ENCODE data around the gene ARPIN. TPM values are rescaled to one million over a fixed set of nuclear protein-coding genes. Genes with fewer than 3 reads are reported as not detected.

The ARPIN gene
- total and polyA plus RNA-seq, 2 experiments from 2014 or later = 5.4 to 9.0 TPM

DNA sequence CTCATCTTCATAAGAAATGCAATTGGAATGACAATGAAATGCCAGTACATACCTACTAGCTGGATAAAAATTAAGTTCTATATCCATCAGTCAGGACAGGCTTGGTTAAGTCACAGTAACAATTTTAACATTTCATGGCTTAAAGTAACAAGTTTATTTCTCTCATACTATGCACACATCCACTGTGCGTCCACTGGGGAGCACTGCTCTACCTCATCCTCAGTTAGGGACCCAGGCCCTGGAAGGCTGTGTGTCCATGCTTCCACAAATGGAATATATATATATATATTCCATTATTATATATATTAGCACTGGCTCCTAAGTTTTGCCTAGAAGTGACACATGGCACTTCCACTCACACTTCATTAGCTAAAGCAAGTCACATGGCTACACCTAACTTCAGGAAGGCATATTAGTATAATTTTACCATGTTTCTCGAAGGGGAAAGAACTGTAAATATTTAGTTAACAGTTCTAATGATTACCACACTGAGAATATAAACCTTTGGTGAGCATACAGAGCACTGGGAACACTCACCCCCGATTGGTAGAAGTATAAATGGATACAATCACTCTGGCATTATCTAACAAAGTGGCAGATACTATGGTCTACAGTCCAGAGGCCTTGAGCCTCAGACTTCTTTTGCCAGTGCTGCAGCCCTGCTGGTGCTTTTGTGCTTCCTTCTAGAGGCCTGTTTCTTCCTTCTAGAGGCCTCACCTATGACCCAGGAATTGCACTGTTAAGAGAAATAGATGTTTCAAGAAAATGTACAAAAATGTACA, 47.6 kb downstream of the ARPIN start:
- 69 to 81% methylated on average over 3 of the region's 3 CpGs for WGBS, 2 experiments (ENCODE audit: low coverage in 1 of 2, low lambda C conversion rate in 2 of 2, missing lambda C conversion rate in 2 of 2)
- in situ Hi-C loops (cut with MboI) = no loop called here

GRCh38 chr15:89863918-89864317, 48.8 kb downstream of the ARPIN start:
- Histone ChIP-seq H3F3A (ENCODE audit: insufficient read depth) (no peaks in the 10 kb centered on the region; the same call in 1 of the 2 replicates), H3K79me2 (ENCODE audit: insufficient read depth) (peaks cover 12% of the 10 kb centered on the region; the same call in 1 of the 2 replicates), H3K36me3 (ENCODE audit: low read depth) (peaks cover 19% of the 10 kb centered on the region; the same call in 1 of the 2 replicates), H3K27ac (no peak overlapping the region), H3K9me3 (ENCODE audit: low read depth) (no peaks in the 10 kb centered on the region), H3K9ac (no peak overlapping the region), H3K4me1 (ENCODE audit: insufficient read depth) (0 out of 2 replicates have a peak, but pooled peaks cover 5% of the 10 kb centered on the region), H4K20me1 (ENCODE audit: insufficient read depth) (no peaks in the 10 kb centered on the region), H2AFZ (no peak overlapping the region), H3K9me2 (ENCODE audit: insufficient read depth) (no peaks in the 10 kb centered on the region), H3K4me3 (no peak overlapping the region), H3K4me2 (ENCODE audit: unreplicated experiment) (no peak overlapping the region), H3K27me3 (replicated peaks; ENCODE audit: insufficient read depth) (no peaks in the 10 kb centered on the region)
- DNase-seq = no peak
- TF ChIP-seq EZH2phosphoT487 (IDR thresholded peaks at IDR 0.05; ENCODE audit: insufficient read depth, low read depth) (no peak), EZH2 (IDR thresholded peaks at IDR 0.05; ENCODE audit: insufficient read depth, poor library complexity, severe bottlenecking) (no peak)
- in situ Hi-C loops (cut with MboI) = no loop called here

More for the DNA sequence above, 47.6 kb downstream of the ARPIN start:
- DNase-seq = no peak
- H3K79me2 ChIP-seq (ENCODE audit: insufficient read depth) = peaks cover 12% of the 10 kb centered on the region; the same call in 1 of the 2 replicates
- H2AFZ ChIP-seq = no peak overlapping the region
- H3K9me2 ChIP-seq (ENCODE audit: insufficient read depth) = no peaks in the 10 kb centered on the region
- no peaks in the 10 kb centered on the region for H3K27me3 ChIP-seq (replicated peaks; ENCODE audit: insufficient read depth)
- no peak overlapping the region for H3K9ac ChIP-seq
- H3K4me1 ChIP-seq (ENCODE audit: insufficient read depth) = 0 out of 2 replicates have a peak, but pooled peaks cover 5% of the 10 kb centered on the region
- H3F3A ChIP-seq (ENCODE audit: insufficient read depth) = no peaks in the 10 kb centered on the region; the same call in 1 of the 2 replicates
- H3K9me3 ChIP-seq (ENCODE audit: low read depth) = no peaks in the 10 kb centered on the region
- peaks cover 17% of the 10 kb centered on the region; the same call in 1 of the 2 replicates for H3K36me3 ChIP-seq (ENCODE audit: low read depth)
- TF ChIP-seq EZH2phosphoT487 (IDR thresholded peaks at IDR 0.05; ENCODE audit: insufficient read depth, low read depth) = no peak
- TF ChIP-seq EZH2 (IDR thresholded peaks at IDR 0.05; ENCODE audit: insufficient read depth, poor library complexity, severe bottlenecking) = no peak
- no peak overlapping the region for H3K4me2 ChIP-seq (ENCODE audit: unreplicated experiment)
- no peak overlapping the region for H3K27ac ChIP-seq
- no peaks in the 10 kb centered on the region for H4K20me1 ChIP-seq (ENCODE audit: insufficient read depth)
- no peak overlapping the region for H3K4me3 ChIP-seq

GRCh38 chr15:89860891-89861290, 51.9 kb downstream of the ARPIN start:
- Histone ChIP-seq H4K20me1 (ENCODE audit: insufficient read depth) (no peaks in the 10 kb centered on the region), H3K9me3 (ENCODE audit: low read depth) (no peaks in the 10 kb centered on the region), H3K9me2 (ENCODE audit: insufficient read depth) (no peaks in the 10 kb centered on the region), H3K4me1 (ENCODE audit: insufficient read depth) (0 out of 2 replicates have a peak, but pooled peaks cover 5% of the 10 kb centered on the region), H3K27me3 (replicated peaks; ENCODE audit: insufficient read depth) (no peaks in the 10 kb centered on the region), H2AFZ (no peak overlapping the region), H3K4me2 (ENCODE audit: unreplicated experiment) (no peak overlapping the region), H3K36me3 (ENCODE audit: low read depth) (peaks cover 19% of the 10 kb centered on the region; the same call in 1 of the 2 replicates), H3F3A (ENCODE audit: insufficient read depth) (no peaks in the 10 kb centered on the region; the same call in 1 of the 2 replicates), H3K4me3 (no peak overlapping the region), H3K79me2 (ENCODE audit: insufficient read depth) (peaks cover 15% of the 10 kb centered on the region; the same call in 1 of the 2 replicates), H3K27ac (no peak overlapping the region), H3K9ac (no peak overlapping the region)
- in situ Hi-C loops (cut with MboI) = no loop called here
- no peak for TF ChIP-seq EZH2 (IDR thresholded peaks at IDR 0.05; ENCODE audit: insufficient read depth, poor library complexity, severe bottlenecking)
- DNase-seq = no peak
- 51 to 55% methylated on average over 2 of the region's 2 CpGs for WGBS, 2 experiments (ENCODE audit: low coverage in 1 of 2, low lambda C conversion rate in 2 of 2, missing lambda C conversion rate in 2 of 2)

- Histone ChIP-seq H3K9me2 (ENCODE audit: insufficient read depth) (no peaks in the 10 kb centered on the region), H3K27me3 (replicated peaks; ENCODE audit: insufficient read depth) (no peaks in the 10 kb centered on the region), H3F3A (ENCODE audit: insufficient read depth) (no peaks in the 10 kb centered on the region; the same call in 1 of the 2 replicates), H3K9me3 (ENCODE audit: low read depth) (no peaks in the 10 kb centered on the region), H3K4me2 (ENCODE audit: unreplicated experiment) (no peak overlapping the region), H3K79me2 (ENCODE audit: insufficient read depth) (peaks cover 15% of the 10 kb centered on the region; the same call in 1 of the 2 replicates), H3K4me3 (no peak overlapping the region), H4K20me1 (ENCODE audit: insufficient read depth) (no peaks in the 10 kb centered on the region), H2AFZ (no peak overlapping the region), H3K36me3 (ENCODE audit: low read depth) (peaks cover 19% of the 10 kb centered on the region; the same call in 1 of the 2 replicates), H3K27ac (no peak overlapping the region), H3K4me1 (ENCODE audit: insufficient read depth) (0 out of 2 replicates have a peak, but pooled peaks cover 5% of the 10 kb centered on the region), H3K9ac (no peak overlapping the region)
- in situ Hi-C loops (cut with MboI) = no loop called here
- TF ChIP-seq EZH2 (IDR thresholded peaks at IDR 0.05; ENCODE audit: insufficient read depth, poor library complexity, severe bottlenecking) (no peak), EZH2phosphoT487 (IDR thresholded peaks at IDR 0.05; ENCODE audit: insufficient read depth, low read depth) (no peak)
- WGBS, 2 experiments (ENCODE audit: low coverage in 1 of 2, low lambda C conversion rate in 2 of 2, missing lambda C conversion rate in 2 of 2) = 75 to 81% methylated on average over 3 of the region's 3 CpGs
- no peak for DNase-seq
Observed at GRCh38 chr15:89860431-89860830, 52.3 kb downstream of the ARPIN start.

Measured in GM23248 (cell line).